HEK293 (cell line): Measurements from ENCODE around the gene DNER.

Source experiments
- CTCF ChIP-seq: fragments of 450-650 bp; formaldehyde crosslinking; IDR thresholded peaks from 2 replicates; pipeline ENCODE4 v1.5.1; 2016; ENCODE audit warnings: missing biosample characterization, missing genetic modification characterization
- SCRT2 ChIP-seq: fragments of 450-650 bp; formaldehyde crosslinking; IDR thresholded peaks from 2 replicates; pipeline ENCODE4 v1.5.1; 2016; ENCODE audit warnings: missing biosample characterization, missing genetic modification characterization
- TRIM28 ChIP-seq: IDR thresholded peaks from 2 replicates; pipeline ENCODE4 v1.6.1; 2011; ENCODE audit warnings: low read length, control low read depth, borderline replicate concordance
- YY1 ChIP-seq: fragments of 450-650 bp; formaldehyde crosslinking; IDR thresholded peaks from 2 replicates; pipeline ENCODE4 v1.5.1; 2018; ENCODE audit warnings: missing biosample characterization, missing genetic modification characterization
- ZBTB26 ChIP-seq: fragments of 450-650 bp; formaldehyde crosslinking; optimal IDR thresholded peaks from 2 replicates; pipeline ENCODE3; 2016; ENCODE audit warnings: missing biosample characterization, mild to moderate bottlenecking, missing genetic modification characterization
- ZNF274 ChIP-seq, 2 experiments: fragments of 200-500 bp in 1 of 2; fragments of 450-650 bp in 1 of 2; sonication (Bioruptor generic) in 1 of 2; formaldehyde crosslinking in 1 of 2; IDR thresholded peaks; 2 replicates each; pipeline versions ENCODE4 v1.5.1 to v1.6.1; 2014 to 2016; ENCODE audit warnings: borderline replicate concordance in 1 of 2, inconsistent platforms in 1 of 2, low read length in 1 of 2, missing biosample characterization in 1 of 2, missing genetic modification characterization in 1 of 2
- ZNF521 ChIP-seq: fragments of 450-650 bp; formaldehyde crosslinking; IDR thresholded peaks from 2 replicates; pipeline ENCODE4 v1.5.1; 2017; ENCODE audit warnings: missing biosample characterization, mild to moderate bottlenecking, missing genetic modification characterization
- ZNF626 ChIP-seq: fragments of 450-650 bp; sonication (Bioruptor Pico); formaldehyde crosslinking; IDR thresholded peaks from 2 replicates; pipeline ENCODE4 v1.5.1; 2018; ENCODE audit warnings: missing biosample characterization, missing genetic modification characterization, inconsistent platforms
- ZNF785 ChIP-seq: fragments of 450-650 bp; formaldehyde crosslinking; IDR thresholded peaks from 2 replicates; pipeline ENCODE4 v1.5.1; 2016; ENCODE audit warnings: missing biosample characterization, missing genetic modification characterization
- ZNF792 ChIP-seq: fragments of 450-650 bp; formaldehyde crosslinking; IDR thresholded peaks from 2 replicates; pipeline ENCODE4 v1.5.1; 2016; ENCODE audit warnings: missing biosample characterization, missing genetic modification characterization
- ZSCAN18 ChIP-seq: fragments of 450-650 bp; formaldehyde crosslinking; IDR thresholded peaks from 2 replicates; pipeline ENCODE4 v1.5.1; 2016; ENCODE audit warnings: missing biosample characterization, missing genetic modification characterization

DNA sequence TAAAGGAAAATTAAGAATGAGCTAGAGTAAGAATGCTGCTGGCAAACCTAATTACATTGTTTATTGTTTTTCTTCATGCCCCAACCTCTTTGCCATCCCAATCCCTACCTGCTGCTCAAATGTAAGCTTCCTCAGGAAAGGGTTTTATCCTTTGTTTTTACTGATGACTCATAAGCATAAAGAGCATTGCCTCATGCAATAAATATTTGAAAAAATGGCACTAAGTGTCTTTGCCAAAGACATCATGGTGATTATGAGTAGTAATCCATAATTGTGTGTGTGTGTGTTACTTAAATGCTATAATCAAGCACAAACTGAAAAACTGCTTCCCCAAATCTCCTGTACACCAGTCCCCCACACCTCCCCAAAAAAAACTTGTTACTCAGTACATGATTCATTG lies 53.4 kb downstream of the DNER start:
- TF ChIP-seq CTCF (tag by site-specific recombination), result no peak
- no peak for TF ChIP-seq ZBTB26 (tag by site-specific recombination)
- no peak for TF ChIP-seq ZNF521 (tag by site-specific recombination)
- TF ChIP-seq YY1, result no peak
- TF ChIP-seq ZNF626 (tag by site-specific recombination), result no peak
- TF ChIP-seq ZNF792 (tag by site-specific recombination), result no peak
- TF ChIP-seq SCRT2 (tag by site-specific recombination), result no peak
- TF ChIP-seq ZNF274 (IDR thresholded peaks at IDR 0.05; ENCODE audit: low read length), result no peak
- TF ChIP-seq ZNF274 (tag by site-specific recombination; IDR thresholded peaks at IDR 0.05; ENCODE audit: borderline replicate concordance), result no peak
- no peak for TF ChIP-seq TRIM28
- TF ChIP-seq ZNF785 (tag by site-specific recombination), result no peak
- TF ChIP-seq ZSCAN18 (tag by site-specific recombination), result no peak
